Measurements from ENCODE around the gene KCNA2.

The KCNA2 gene

GRCh38 chr1:110605901-110606656 lies at the start of gene KCNA2:
Gene KCNA2, minus strand, starts transcription at chr1:110606358. Its CDS starts 1,576 bp downstream, at chr1:110604782.
- Histone ChIP-seq H3K4me2 (ENCODE audit: low read length) (peak within 1 kb of the TSS; percentile 87), H3K36me3 (ENCODE audit: control insufficient read depth, insufficient read depth, low read length) (no peaks in the 10 kb centered on the region), H3K79me2 (no peaks in the 10 kb centered on the region), H3K9me3 (ENCODE audit: control insufficient read depth, low read length) (no peaks in the 10 kb centered on the region), H3K9ac (no peak within 1 kb of the TSS), H3K27me3 (ENCODE audit: control insufficient read depth, insufficient read depth, low read length) (no peaks in the 10 kb centered on the region), H3K4me1 (no peaks in the 10 kb centered on the region), H3K4me3 (ENCODE audit: low read depth, low read length) (peak within 1 kb of the TSS; percentile 51), H2AFZ (peak within 1 kb of the TSS; percentile 67), H3K27ac (no peak within 1 kb of the TSS)
- TF ChIP-seq, protein P1, sequence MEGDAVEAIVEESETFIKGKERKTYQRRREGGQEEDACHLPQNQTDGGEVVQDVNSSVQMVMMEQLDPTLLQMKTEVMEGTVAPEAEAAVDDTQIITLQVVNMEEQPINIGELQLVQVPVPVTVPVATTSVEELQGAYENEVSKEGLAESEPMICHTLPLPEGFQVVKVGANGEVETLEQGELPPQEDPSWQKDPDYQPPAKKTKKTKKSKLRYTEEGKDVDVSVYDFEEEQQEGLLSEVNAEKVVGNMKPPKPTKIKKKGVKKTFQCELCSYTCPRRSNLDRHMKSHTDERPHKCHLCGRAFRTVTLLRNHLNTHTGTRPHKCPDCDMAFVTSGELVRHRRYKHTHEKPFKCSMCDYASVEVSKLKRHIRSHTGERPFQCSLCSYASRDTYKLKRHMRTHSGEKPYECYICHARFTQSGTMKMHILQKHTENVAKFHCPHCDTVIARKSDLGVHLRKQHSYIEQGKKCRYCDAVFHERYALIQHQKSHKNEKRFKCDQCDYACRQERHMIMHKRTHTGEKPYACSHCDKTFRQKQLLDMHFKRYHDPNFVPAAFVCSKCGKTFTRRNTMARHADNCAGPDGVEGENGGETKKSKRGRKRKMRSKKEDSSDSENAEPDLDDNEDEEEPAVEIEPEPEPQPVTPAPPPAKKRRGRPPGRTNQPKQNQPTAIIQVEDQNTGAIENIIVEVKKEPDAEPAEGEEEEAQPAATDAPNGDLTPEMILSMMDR (IDR thresholded peaks at IDR 0.05) = no peak

DNA sequence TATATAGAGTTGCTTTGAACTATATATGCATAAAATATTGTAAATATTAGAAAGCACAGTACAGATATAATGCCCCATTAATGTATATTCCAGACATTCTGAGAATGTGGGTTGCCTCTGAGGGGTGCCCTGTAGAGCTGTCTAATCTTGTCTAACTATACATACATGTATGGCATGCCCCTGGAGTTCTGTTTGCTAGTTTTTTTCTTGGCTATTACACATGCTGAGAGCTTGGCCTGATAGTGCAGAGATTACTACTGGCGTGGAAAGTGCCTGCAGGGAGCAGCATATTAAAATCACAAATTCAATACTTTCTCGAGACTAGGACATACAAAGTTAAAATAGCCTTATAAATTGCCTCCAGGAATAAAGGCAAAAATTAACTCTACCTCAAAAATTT lies 44.5 kb upstream of the KCNA2 start:
- H3K79me2 ChIP-seq = no peaks in the 10 kb centered on the region
- no peak overlapping the region for H3K4me2 ChIP-seq (ENCODE audit: low read length)
- no peak overlapping the region for H3K9ac ChIP-seq
- TF ChIP-seq, protein P1 (IDR thresholded peaks at IDR 0.05) = no peak
- H3K27me3 ChIP-seq (ENCODE audit: control insufficient read depth, insufficient read depth, low read length) = no peaks in the 10 kb centered on the region
- no peaks in the 10 kb centered on the region for H3K36me3 ChIP-seq (ENCODE audit: control insufficient read depth, insufficient read depth, low read length)
- no peak overlapping the region for H3K27ac ChIP-seq
- no peaks in the 10 kb centered on the region for H3K9me3 ChIP-seq (ENCODE audit: control insufficient read depth, low read length)
- H3K4me3 ChIP-seq (ENCODE audit: low read depth, low read length) = no peak overlapping the region
- H2AFZ ChIP-seq = no peak overlapping the region
- H3K4me1 ChIP-seq = no peaks in the 10 kb centered on the region

GRCh38 chr1:110648417-110648816 lies 42.3 kb upstream of the KCNA2 start:
- H3K27me3 ChIP-seq (ENCODE audit: control insufficient read depth, insufficient read depth, low read length) = no peaks in the 10 kb centered on the region
- no peak overlapping the region for H3K9ac ChIP-seq
- H3K4me3 ChIP-seq (ENCODE audit: low read depth, low read length) = no peak overlapping the region
- no peaks in the 10 kb centered on the region for H3K36me3 ChIP-seq (ENCODE audit: control insufficient read depth, insufficient read depth, low read length)
- H3K27ac ChIP-seq = no peak overlapping the region
- no peak overlapping the region for H2AFZ ChIP-seq
- TF ChIP-seq, protein P1 (IDR thresholded peaks at IDR 0.05) = no peak
- no peaks in the 10 kb centered on the region for H3K4me1 ChIP-seq
- no peaks in the 10 kb centered on the region for H3K79me2 ChIP-seq
- H3K4me2 ChIP-seq (ENCODE audit: low read length) = no peak overlapping the region
- no peaks in the 10 kb centered on the region for H3K9me3 ChIP-seq (ENCODE audit: control insufficient read depth, low read length)

- no peak overlapping the region for H3K27ac ChIP-seq
- H3K4me2 ChIP-seq (ENCODE audit: low read length) = peak overlapping the region; percentile 35
- no peaks in the 10 kb centered on the region for H3K36me3 ChIP-seq (ENCODE audit: control insufficient read depth, insufficient read depth, low read length)
- no peaks in the 10 kb centered on the region for H3K4me1 ChIP-seq
- H3K4me3 ChIP-seq (ENCODE audit: low read depth, low read length) = peak overlapping the region; percentile 18
- H2AFZ ChIP-seq = no peak overlapping the region
- TF ChIP-seq, protein P1 (IDR thresholded peaks at IDR 0.05) = no peak
- no peaks in the 10 kb centered on the region for H3K9me3 ChIP-seq (ENCODE audit: control insufficient read depth, low read length)
- no peak overlapping the region for H3K9ac ChIP-seq
- H3K79me2 ChIP-seq = no peaks in the 10 kb centered on the region
- no peaks in the 10 kb centered on the region for H3K27me3 ChIP-seq (ENCODE audit: control insufficient read depth, insufficient read depth, low read length)
Observed at GRCh38 chr1:110647254-110647891, 41.2 kb upstream of the KCNA2 start.
